DMS 273 treated with DMSO at 0.1 percent for 48 hours (cell line): ENCODE data around the gene NREP.

Experiments
- DNase-seq: peaks from one replicate; lab custom pipeline; 2025; lab: John Stamatoyannopoulos, UW

Gene NREP

GRCh38 chr5:111697881-111698757 lies 58.9 kb downstream of the NREP start:
- peak; percentile 26 for DNase-seq

- peak; percentile 5 for DNase-seq
These were observed 59.8 kb downstream of the NREP start for GRCh38 chr5:111697215-111697614.

GRCh38 chr5:111695991-111696390 lies 61.0 kb downstream of the NREP start:
- no peak for DNase-seq

GRCh38 chr5:111694133-111694532 lies 62.9 kb downstream of the NREP start:
- no peak for DNase-seq

GRCh38 chr5:111691914-111692313 lies 65.1 kb downstream of the NREP start:
- no peak for DNase-seq

GRCh38 chr5:111691508-111691907 lies 65.5 kb downstream of the NREP start:
- DNase-seq, result no peak

GRCh38 chr5:111689357-111689935 lies 67.5 kb downstream of the NREP start:
- no peak for DNase-seq

GRCh38 chr5:111685969-111686368 lies 71.0 kb downstream of the NREP start:
- peak; percentile 20 for DNase-seq

- DNase-seq, result no peak
These were observed 74.4 kb downstream of the NREP start for GRCh38 chr5:111682641-111683040.

GRCh38 chr5:111682121-111682520 lies 74.9 kb downstream of the NREP start:
- DNase-seq, result no peak

GRCh38 chr5:111681414-111682120 lies 75.4 kb downstream of the NREP start:
- no peak for DNase-seq

GRCh38 chr5:111680737-111681413 lies 76.1 kb downstream of the NREP start:
- peak; percentile 81 for DNase-seq

- no peak for DNase-seq
These were observed 77.4 kb downstream of the NREP start for GRCh38 chr5:111679611-111680010.
